HTR-8/SVneo (cell line): Measurements from ENCODE around the gene GUF1.

ENCODE experiments used
- DNase-seq: peaks from one replicate; pipeline ENCODE4 v3.0.0; 2011; ENCODE audit warnings: low spot score, mixed read lengths; ENCODE audit not compliant: insufficient read length
- FAIRE-seq: peaks from 2 replicates; lab custom pipeline; 2011; peaks lifted over from hg19 to GRCh38; lab: Jason Lieb, UNC

The GUF1 gene

DNA sequence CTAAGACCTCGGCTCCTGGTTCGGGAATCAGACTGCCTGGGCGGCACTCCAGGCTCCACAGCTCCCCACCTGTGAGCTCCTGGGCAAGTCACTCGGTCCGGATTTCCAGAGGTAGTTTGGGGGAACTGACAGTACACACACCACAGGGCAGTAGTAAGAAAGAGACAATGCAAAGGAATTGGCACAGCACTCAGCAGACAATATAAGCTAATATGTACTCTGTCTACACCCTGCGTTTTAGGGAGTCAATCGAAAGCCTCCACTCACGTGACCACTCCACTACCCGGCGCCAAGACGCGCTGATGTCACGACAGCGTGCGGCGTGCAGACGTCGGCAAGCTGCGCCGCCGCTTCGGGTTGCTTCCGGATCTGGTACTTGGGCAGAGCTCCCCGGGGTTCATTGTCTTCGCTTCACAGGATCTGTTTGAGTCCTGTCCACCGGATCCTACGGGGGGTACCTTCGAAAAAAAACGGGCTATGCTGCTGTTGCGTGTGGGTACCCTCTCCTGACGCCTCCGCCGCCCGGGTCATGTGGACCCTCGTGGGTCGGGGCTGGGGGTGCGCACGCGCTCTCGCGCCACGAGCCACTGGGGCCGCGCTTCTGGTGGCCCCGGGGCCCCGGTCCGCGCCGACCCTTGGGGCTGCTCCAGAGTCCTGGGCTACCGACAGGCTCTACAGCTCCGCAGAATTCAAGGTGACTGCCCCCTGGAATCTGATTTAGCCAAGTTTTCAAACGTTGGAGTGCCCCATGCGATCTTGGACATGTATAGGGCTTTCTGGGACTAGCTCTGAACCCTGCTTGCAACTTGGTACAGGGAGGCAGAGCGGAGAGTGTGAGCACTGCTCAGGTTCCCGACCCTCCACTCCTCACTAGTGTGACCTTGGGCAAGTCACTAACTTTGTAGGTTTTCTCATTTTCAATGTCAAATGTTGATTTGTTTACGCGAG is at the start of gene GUF1:
Gene GUF1, plus strand, starts transcription at position 327 of the 948 bp plus-strand sequence. Its CDS starts 203 bp downstream, at position 530.
- peak; percentile 94 for FAIRE-seq
- DNase-seq = peak; percentile 87

GRCh38 chr4:44629280-44629866 is 48.8 kb upstream of the GUF1 start:
- FAIRE-seq (no peak), DNase-seq (peak; percentile 52)

DNA sequence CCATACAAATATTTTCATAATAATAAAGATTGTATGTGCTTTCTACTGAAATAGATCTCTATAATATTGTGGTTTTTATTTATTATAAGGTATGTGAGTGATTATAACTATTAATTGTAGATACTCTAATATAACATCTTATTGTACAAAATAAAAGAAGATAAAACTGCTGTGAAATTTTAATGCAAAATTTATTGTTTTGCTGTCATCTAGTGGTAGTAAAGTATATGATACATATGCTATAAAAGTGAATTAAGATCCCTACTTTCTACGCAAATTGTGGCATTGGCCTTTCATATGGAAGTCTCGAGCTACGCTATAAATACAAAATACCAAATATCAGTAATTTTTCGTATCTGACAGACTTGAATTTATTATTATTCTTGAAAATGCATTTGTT is 46.1 kb upstream of the GUF1 start:
- DNase-seq (peak; percentile 3), FAIRE-seq (no peak)

DNA sequence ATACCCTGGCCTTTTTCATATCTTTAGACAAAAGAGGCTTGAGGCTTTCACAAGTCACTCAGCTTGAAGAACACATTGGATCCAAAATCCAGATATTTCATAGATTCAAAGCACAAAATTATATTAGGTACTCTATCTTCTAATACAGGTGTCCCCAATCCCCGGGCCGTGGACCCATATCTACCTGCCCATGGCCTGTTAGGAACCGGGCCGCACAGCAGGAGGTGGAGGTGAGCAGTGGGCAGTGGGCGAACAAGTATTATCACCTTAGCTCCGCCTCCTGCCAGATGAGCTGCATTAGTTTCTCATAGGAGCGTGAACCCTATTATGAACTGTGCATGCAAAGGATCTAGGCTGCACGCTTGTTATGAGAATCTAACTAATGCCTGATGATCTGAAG is 45.5 kb upstream of the GUF1 start:
- DNase-seq (no peak), FAIRE-seq (no peak)

DNA sequence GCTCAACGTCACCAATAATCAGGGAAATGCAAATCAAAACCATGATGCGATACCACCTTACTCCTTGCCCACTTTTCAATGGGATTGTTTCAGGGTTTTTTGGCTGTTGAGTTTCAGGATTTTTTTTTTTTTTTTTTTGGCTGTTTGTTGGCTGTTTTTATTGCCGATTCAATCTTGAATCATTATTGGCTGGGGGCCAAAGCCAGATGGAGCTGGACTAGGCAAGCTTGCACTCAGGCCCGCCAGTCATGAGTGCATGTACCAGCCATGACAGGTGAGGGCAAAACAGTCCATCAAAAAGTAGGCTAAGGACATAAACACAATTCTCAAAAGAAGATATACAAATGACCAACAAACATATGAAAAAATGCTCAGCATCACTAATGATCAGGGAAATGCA is 40.1 kb upstream of the GUF1 start:
- FAIRE-seq = no peak
- DNase-seq = no peak

DNA sequence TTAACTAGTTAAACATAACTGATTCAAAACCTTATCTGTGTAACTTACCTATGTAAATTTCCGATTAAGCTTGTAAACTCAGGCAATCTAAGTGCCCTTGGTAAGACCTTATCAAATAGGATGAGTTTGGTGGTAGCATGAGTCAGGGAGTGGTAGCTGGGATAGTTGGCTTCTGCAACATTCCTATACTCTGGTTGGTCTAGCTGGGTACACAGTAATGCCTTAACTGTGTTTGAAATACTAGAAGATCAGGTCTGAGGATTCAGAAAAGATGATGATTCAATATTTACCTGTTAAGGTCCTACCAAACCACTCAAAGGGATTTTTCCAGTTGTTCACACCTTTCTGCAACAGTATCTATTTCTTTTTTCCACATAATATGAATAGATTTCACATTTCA is 32.1 kb upstream of the GUF1 start:
- no peak for FAIRE-seq
- no peak for DNase-seq

GRCh38 chr4:44651425-44651824 is 26.8 kb upstream of the GUF1 start, which contains the start of gene YIPF7:
Gene YIPF7 (minus strand): TSS chr4:44651625. CDS start chr4:44650100, 1,525 bp downstream.
- FAIRE-seq (no peak), DNase-seq (no peak)

DNA sequence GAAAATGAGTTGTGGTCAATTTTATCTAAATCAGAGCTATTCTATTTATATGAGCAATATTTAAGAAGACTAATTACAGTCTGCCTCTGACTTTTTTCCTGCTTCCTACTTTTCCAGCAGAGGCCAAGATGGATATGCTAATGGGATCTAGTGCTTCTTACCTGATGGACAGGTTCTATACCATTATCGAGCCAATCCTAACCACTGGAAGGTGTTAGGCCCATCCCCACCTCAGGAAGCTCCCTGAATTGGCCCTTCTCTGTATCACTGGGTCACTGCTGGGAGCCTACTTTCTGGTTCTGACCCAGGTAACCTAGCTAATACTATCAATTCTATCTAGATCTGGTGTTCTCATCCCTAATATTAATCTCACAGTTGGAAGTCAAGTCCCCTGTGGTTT is 26.2 kb upstream of the GUF1 start:
- no peak for FAIRE-seq
- DNase-seq = no peak

- FAIRE-seq = no peak
Measured at GRCh38 chr4:44660396-44660795, 17.8 kb upstream of the GUF1 start.

GRCh38 chr4:44661940-44662622 is 16.1 kb upstream of the GUF1 start:
- FAIRE-seq (no peak), DNase-seq (no peak)

More at GRCh38 chr4:44660396-44660795, 17.8 kb upstream of the GUF1 start:
- no peak for DNase-seq

- FAIRE-seq = no peak
Measured at GRCh38 chr4:44662623-44663005, 15.6 kb upstream of the GUF1 start.

DNA sequence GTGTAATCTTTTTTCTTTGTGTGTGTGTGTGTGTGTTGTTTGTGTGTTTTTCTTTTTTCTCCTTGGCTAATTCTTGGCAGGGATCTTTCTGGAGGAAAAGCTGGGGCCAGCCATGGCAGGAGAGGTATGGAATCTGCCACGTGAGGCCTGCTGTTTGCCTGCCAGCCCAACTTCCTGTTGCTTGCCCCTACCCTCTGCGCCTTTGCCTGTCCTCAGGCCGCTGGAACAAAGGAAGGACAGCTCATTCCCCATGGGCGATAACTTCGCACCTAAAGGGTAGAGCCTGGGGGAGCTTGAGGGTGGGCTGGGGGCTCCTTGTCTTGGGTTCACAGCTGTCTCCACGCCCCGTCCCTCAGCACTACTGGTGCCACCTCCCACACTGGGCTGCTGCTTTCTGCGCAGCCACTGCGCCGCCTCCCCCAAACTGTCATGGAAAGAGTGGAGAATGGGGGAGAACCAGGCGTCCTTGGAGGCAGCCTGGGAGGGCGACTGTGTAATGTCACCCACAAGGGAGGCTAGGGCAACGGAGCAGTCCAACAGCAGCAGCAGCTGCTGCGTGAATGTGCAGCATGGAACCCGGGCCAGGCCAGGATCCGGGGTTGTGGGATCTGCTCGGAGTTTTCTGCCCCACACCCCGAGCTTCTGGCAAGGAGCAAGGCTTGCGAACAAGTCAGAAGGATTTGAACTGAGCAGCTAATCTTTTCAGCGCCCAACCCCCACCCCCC is 14.5 kb upstream of the GUF1 start:
- FAIRE-seq (no peak), DNase-seq (no peak)

More at GRCh38 chr4:44662623-44663005, 15.6 kb upstream of the GUF1 start:
- no peak for DNase-seq

- no peak for FAIRE-seq
- DNase-seq = no peak
Measured at GRCh38 chr4:44668526-44668925, 9.7 kb upstream of the GUF1 start.

DNA sequence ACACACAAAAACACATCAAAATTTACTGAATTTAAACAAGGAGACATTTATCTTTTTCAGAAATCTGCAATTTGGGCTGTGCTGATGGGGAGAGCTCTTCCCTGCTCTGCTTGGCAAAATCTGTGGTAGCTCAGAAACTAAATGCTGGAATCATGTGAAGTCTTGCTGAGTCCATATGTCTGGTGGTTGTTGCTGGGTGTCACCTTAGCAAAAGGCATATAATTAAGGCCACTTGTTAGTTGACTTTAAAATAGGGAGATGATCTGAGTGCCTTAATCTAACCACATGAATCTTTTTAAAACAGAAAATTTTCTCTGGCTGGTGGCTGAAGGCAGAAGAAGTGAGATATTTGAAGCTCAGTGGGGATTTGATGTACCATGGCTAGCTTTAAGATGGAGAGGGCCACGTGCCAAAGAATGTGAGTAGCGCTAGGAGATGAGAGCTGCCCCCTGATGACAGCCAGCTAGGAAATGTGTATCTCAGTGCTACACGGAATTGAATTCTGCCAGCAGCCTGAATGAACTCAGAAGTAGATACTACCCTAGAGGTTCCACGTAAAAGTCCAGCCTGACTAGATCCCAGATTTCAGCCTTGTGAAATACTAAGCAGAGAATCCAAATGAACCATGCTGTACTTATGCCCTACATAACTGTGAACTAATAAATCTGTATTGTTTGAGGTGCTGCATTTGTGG is 7.6 kb upstream of the GUF1 start:
- FAIRE-seq (no peak), DNase-seq (no peak)

GRCh38 chr4:44671636-44672035 is 6.6 kb upstream of the GUF1 start:
- FAIRE-seq (no peak), DNase-seq (no peak)

- FAIRE-seq = no peak
- no peak for DNase-seq
Measured at GRCh38 chr4:44674471-44674870, 3.7 kb upstream of the GUF1 start.

DNA sequence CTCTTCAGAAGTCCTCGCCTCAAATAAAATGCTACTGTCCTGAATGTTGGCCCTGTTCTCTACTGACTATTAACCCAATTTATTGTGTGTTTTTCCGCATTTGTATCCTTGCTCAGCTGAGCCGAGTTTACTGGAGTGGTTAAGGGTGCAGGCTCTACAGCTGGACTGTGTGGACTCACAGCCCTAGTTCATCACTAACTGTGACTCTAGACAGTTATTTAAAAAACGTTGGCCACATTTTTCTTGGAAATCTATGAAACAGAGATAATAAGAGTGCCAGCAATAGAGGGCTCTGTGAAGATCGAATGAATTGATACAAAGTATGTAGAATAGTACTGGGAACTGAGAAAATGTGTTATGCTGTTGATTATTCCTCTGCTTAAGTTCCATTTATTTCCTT is 2.9 kb upstream of the GUF1 start:
- DNase-seq (no peak), FAIRE-seq (no peak)

- FAIRE-seq (no peak), DNase-seq (no peak)
Measured at GRCh38 chr4:44679060-44679459, 840 bp downstream of the GUF1 start.

- no peak for DNase-seq
- no peak for FAIRE-seq
Measured at GRCh38 chr4:44684648-44685047, 6.4 kb downstream of the GUF1 start.

DNA sequence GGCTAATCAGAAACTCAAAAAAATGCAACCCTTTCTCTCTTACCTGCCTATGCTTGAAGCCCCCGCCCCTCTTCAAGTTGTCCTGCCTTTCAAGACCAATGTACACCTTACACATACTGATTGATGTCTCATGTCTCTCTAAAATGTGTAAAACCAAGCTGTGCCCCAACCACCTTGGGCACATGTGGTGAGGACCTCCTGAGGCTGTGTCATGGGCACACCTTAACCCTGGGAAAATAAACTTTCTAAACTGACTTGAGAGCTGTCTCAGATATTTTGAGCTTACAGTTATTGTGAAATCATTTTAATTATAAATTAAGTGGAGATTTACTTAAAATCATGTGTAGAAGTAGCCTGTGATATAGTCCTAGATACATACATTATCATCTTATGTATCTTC is 22.2 kb downstream of the GUF1 start:
- no peak for FAIRE-seq
- no peak for DNase-seq
